Suprapubic skin (tissue), 4 donors: ENCODE measurements around the gene EPHB1. TPM values are rescaled to one million over a fixed set of nuclear protein-coding genes. Genes with fewer than 3 reads are reported as not detected.

Experiments
- DNase-seq, 2 donors: peaks; one replicate each; pipeline ENCODE4 v3.0.0-alpha.2; 2019; ENCODE audit warnings: low spot score in 2 of 2
- H3K27ac ChIP-seq: fragments of 200-600 bp; sonication (generic); one replicate; pipeline ENCODE4 v1.5.1; 2019
- H3K27me3 ChIP-seq: fragments of 200-600 bp; sonication (generic); one replicate; pipeline ENCODE4 v1.5.1; 2019
- H3K36me3 ChIP-seq: fragments of 200-600 bp; sonication (generic); one replicate; pipeline ENCODE4 v1.5.1; 2019
- H3K4me1 ChIP-seq: fragments of 200-600 bp; sonication (generic); one replicate; pipeline ENCODE4 v1.5.1; 2019
- H3K4me3 ChIP-seq: fragments of 200-600 bp; sonication (generic); one replicate; pipeline ENCODE4 v1.5.1; 2019; ENCODE audit warnings: mild to moderate bottlenecking
- H3K9me3 ChIP-seq: fragments of 200-600 bp; sonication (generic); one replicate; pipeline ENCODE4 v1.5.1; 2019
- CTCF ChIP-seq, 2 donors: fragments of 200-600 bp in 1 of 2; fragments of 450-650 bp in 1 of 2; sonication (generic) in 1 of 2; IDR thresholded peaks; one replicate each; pipeline ENCODE4 v1.5.1; 2016 to 2019; ENCODE audit warnings: antibody characterized with exemption in 2 of 2, mild to moderate bottlenecking in 1 of 2, moderate library complexity in 1 of 2
- EP300 ChIP-seq: sonication (generic); formaldehyde crosslinking; IDR thresholded peaks from one replicate; pipeline ENCODE4 v1.6.1; 2017; ENCODE audit warnings: antibody characterized with exemption
- POLR2A ChIP-seq, 2 donors: fragments of 450-650 bp; IDR thresholded peaks; one replicate each; pipeline ENCODE4 v1.6.1; 2017; ENCODE audit warnings: antibody characterized with exemption in 2 of 2, mild to moderate bottlenecking in 2 of 2, moderate library complexity in 2 of 2
- POLR2AphosphoS5 ChIP-seq, 3 donors: sonication (generic); formaldehyde crosslinking; IDR thresholded peaks; one replicate each; pipeline ENCODE4 v1.6.1; 2017; ENCODE audit warnings: antibody characterized with exemption in 3 of 3
- WGBS: methylation state at CpG from one replicate; pipeline ENCODE4 v1.1.5; 2018; 5-methylcytosine and 5-hydroxymethylcytosine counted together
- total RNA-seq, 4 donors: library from RNA; depleted of rRNA; stranded (reverse); fragments of >200 nt; gene quantifications; one replicate each; pipeline ENCODE4 v1.1.0, GENCODE V29; 2016

Gene EPHB1
- total RNA-seq, 4 donors from 2014 or later: 8.5 to 30.7 (median 18.5) TPM

GRCh38 chr3:135154186-135154585 lies 359.1 kb downstream of the EPHB1 start:
- no peak for DNase-seq
- H3K36me3 ChIP-seq: no peaks in the 10 kb centered on the region
- H3K4me1 ChIP-seq: no peaks in the 10 kb centered on the region
- 100% methylated on average over 2 of the region's 2 CpGs for WGBS
- no peak overlapping the region for H3K4me3 ChIP-seq
- H3K9me3 ChIP-seq: no peaks in the 10 kb centered on the region
- H3K27me3 ChIP-seq: no peaks in the 10 kb centered on the region
- no peak for TF ChIP-seq POLR2A (IDR thresholded peaks at IDR 0.05)
- TF ChIP-seq EP300: no peak
- TF ChIP-seq POLR2AphosphoS5 (IDR thresholded peaks at IDR 0.05): no peak
- no peak for TF ChIP-seq CTCF (IDR thresholded peaks at IDR 0.05)
- H3K27ac ChIP-seq: no peak overlapping the region

GRCh38 chr3:135155228-135155627 lies 360.2 kb downstream of the EPHB1 start:
- Histone ChIP-seq H3K9me3 (no peaks in the 10 kb centered on the region), H3K27ac (no peak overlapping the region), H3K4me1 (no peaks in the 10 kb centered on the region), H3K27me3 (no peaks in the 10 kb centered on the region), H3K4me3 (no peak overlapping the region), H3K36me3 (no peaks in the 10 kb centered on the region)
- no peak for DNase-seq
- 92% methylated on average over 4 of the region's 4 CpGs for WGBS
- no peak for TF ChIP-seq POLR2A (IDR thresholded peaks at IDR 0.05)
- TF ChIP-seq POLR2AphosphoS5 (IDR thresholded peaks at IDR 0.05): no peak
- TF ChIP-seq CTCF (IDR thresholded peaks at IDR 0.05): no peak
- TF ChIP-seq EP300: no peak

- Histone ChIP-seq H3K9me3 (no peaks in the 10 kb centered on the region), H3K4me3 (no peak overlapping the region), H3K27me3 (no peaks in the 10 kb centered on the region), H3K4me1 (no peaks in the 10 kb centered on the region), H3K27ac (no peak overlapping the region), H3K36me3 (no peaks in the 10 kb centered on the region)
- no peak for DNase-seq
- WGBS: 85% methylated on average over 5 of the region's 5 CpGs
- TF ChIP-seq CTCF (IDR thresholded peaks at IDR 0.05): no peak
- TF ChIP-seq EP300: no peak
Observed at GRCh38 chr3:135155791-135156190, 360.7 kb downstream of the EPHB1 start.

- TF ChIP-seq EP300 (no peak), POLR2A (IDR thresholded peaks at IDR 0.05) (no peak), POLR2AphosphoS5 (IDR thresholded peaks at IDR 0.05) (no peak), CTCF (IDR thresholded peaks at IDR 0.05) (no peak)
- DNase-seq: no peak
- Histone ChIP-seq H3K4me3 (no peak overlapping the region), H3K9me3 (no peaks in the 10 kb centered on the region), H3K36me3 (no peaks in the 10 kb centered on the region), H3K27ac (no peak overlapping the region), H3K27me3 (no peaks in the 10 kb centered on the region), H3K4me1 (no peaks in the 10 kb centered on the region)
- WGBS: 72% methylated on average over 6 of the region's 6 CpGs
Observed at GRCh38 chr3:135157045-135157740, 362.1 kb downstream of the EPHB1 start.

- H3K4me1 ChIP-seq: no peaks in the 10 kb centered on the region
- no peaks in the 10 kb centered on the region for H3K27me3 ChIP-seq
- no peak overlapping the region for H3K27ac ChIP-seq
- WGBS: 66% methylated on average over 5 of the region's 5 CpGs
- TF ChIP-seq EP300 (no peak), CTCF (IDR thresholded peaks at IDR 0.05) (no peak), POLR2A (IDR thresholded peaks at IDR 0.05) (no peak), POLR2AphosphoS5 (IDR thresholded peaks at IDR 0.05) (no peak)
- no peak for DNase-seq
- no peaks in the 10 kb centered on the region for H3K36me3 ChIP-seq
- no peak overlapping the region for H3K4me3 ChIP-seq
- H3K9me3 ChIP-seq: no peaks in the 10 kb centered on the region
Observed at GRCh38 chr3:135158520-135158919, 363.5 kb downstream of the EPHB1 start.
